ENCODE data around the gene RAC2. TPM values are rescaled to one million over a fixed set of nuclear protein-coding genes. Genes with fewer than 3 reads are reported as not detected.

The RAC2 gene
- total RNA-seq, 1 donor from 2014 or later: 51.9 TPM

- DNase-seq (ENCODE audit: low read depth): no peak
- no peak overlapping the region for H3K4me3 ChIP-seq (ENCODE audit: low read depth, low read length)
- TF ChIP-seq CTCF (conservative IDR thresholded peaks at IDR 0.05; ENCODE audit: low read depth, low read length): no peak
These were observed 62.4 kb downstream of the RAC2 start for GRCh38 chr22:37181681-37182080.

DNA sequence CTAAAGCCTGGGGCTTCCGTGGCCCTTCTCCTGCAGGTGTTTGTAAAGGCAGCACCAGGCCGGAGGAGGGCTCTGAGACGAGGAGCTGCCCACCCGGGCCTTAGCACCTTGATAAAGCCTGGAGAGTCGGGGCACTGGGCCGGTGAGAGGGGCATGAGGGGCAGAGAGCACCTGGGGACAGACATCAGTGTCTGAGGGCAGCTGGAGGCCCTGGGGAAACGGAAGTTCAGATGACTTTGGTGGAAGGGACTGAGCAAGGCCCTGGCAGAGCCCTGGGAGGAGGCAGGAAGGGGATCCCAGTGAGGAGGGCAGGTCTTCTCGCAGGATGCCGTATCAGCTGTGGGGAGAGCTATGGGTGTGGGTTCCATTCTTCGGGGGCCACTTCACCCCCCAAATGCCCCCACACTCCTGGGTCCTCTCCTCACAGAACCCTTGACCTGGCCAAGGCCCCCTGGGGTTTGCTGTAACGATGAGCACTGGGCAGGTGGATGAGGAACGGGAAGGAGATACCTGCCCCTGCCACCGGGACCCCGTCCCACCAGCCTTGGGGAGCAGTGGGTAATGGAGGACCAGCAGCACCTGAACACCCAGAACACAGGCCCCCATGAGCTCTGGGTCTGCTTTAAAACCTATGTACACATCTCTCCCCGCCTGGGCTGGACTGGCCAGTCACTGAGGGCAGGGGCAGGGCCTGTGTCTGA, 63.4 kb downstream of the RAC2 start:
- H3K4me3 ChIP-seq (ENCODE audit: low read depth, low read length): no peak overlapping the region
- no peak for TF ChIP-seq CTCF (conservative IDR thresholded peaks at IDR 0.05; ENCODE audit: low read depth, low read length)
- no peak for DNase-seq (ENCODE audit: low read depth)

DNA sequence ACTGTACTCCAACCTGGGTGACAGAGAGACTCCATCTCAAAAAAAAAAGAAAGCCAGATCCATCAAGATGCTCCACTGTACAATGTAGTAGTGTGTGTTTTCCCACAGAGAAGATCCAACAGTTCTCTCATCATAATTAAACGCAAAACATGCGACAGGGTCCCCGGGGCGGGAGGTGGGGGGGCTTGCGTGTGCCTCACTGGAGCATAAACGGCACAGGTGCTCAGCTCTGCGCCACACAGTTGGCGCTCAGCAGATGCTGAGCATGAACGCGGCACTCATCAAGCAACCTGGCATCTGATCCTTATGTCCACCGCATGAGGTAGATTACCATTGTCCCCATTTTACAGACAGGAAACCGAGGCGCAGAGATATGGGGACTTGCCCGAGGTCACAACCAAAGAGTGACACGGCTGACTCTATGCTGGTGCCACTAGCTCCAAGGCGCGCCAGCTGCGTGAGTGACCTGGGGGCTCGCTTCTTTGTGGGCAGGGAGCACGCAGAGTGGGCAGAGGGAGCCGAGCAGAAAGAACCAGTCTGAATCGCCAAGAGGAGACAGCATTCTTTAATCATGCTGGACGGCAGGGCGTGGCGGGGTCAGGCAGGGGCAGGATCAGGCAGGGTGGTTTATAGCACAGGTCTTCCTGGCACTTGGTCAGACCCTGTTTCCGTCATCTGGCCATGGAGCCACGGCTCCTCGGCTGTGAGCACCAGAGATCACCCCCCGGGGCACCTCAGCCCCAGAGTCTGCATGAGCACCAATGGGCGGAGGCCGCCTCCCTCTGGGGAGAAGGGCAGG, 64.2 kb downstream of the RAC2 start:
- TF ChIP-seq CTCF (conservative IDR thresholded peaks at IDR 0.05; ENCODE audit: low read depth, low read length): no peak
- DNase-seq (ENCODE audit: low read depth): no peak
- H3K4me3 ChIP-seq (ENCODE audit: low read depth, low read length): no peak overlapping the region

GRCh38 chr22:37179126-37179470, 65.0 kb downstream of the RAC2 start:
- no peak overlapping the region for H3K4me3 ChIP-seq (ENCODE audit: low read depth, low read length)
- no peak for TF ChIP-seq CTCF (conservative IDR thresholded peaks at IDR 0.05; ENCODE audit: low read depth, low read length)
- no peak for DNase-seq (ENCODE audit: low read depth)

- no peak overlapping the region for H3K4me3 ChIP-seq (ENCODE audit: low read depth, low read length)
- no peak for DNase-seq (ENCODE audit: low read depth)
- no peak for TF ChIP-seq CTCF (conservative IDR thresholded peaks at IDR 0.05; ENCODE audit: low read depth, low read length)
These were observed 65.5 kb downstream of the RAC2 start for GRCh38 chr22:37178350-37179125.

DNA sequence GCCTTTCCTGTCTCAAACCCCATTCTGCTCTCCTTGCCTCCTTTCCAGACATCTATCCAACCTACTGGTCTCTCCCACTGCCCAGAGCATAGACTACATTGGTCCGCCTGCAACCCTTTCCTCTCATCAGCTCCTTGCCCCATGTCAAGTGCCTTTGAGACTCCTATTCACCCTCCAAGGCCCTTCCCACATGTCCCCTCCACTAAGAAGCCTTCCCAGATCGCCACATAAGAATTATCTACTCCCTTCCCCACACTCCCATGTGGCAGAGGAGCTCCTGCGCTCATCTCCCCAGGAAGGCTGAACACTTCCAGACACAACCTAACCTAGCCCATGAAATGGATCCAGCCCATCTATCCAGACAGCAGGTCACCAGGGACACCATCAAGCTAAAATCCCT, 66.3 kb downstream of the RAC2 start:
- no peak for TF ChIP-seq CTCF (conservative IDR thresholded peaks at IDR 0.05; ENCODE audit: low read depth, low read length)
- no peak overlapping the region for H3K4me3 ChIP-seq (ENCODE audit: low read depth, low read length)
- DNase-seq (ENCODE audit: low read depth): no peak
